T-helper 2 cell treated with Interferon-gamma antibody and Interleukin-4, amounts not matched to agents 100 ng/mL and 5 ng/mL, for 36 hours (primary cell): ENCODE data around the gene XYLB. TPM values are rescaled to one million over a fixed set of nuclear protein-coding genes. Genes with fewer than 3 reads are reported as not detected.
"Not testable (repeated sequence)": the region's sequence is repeated elsewhere in the genome, so short reads cannot be mapped to it uniquely, and the experiment has no call there.

Experiments used
- intact Hi-C: fragments of 100-400 bp; cut with micrococcal nuclease; formaldehyde crosslinking; loops from one replicate; pipeline ENCODE4 v1.15.1; 2023
- total RNA-seq: library from RNA; stranded (reverse); gene quantifications from 2 replicates; pipeline ENCODE4 v1.2.3, GENCODE V29; 2022

The XYLB gene
- total RNA-seq, 1 donor from 2014 or later = 9.3 TPM

GRCh38 chr3:38386992-38387750 lies 40.6 kb downstream of the XYLB start:
- intact Hi-C loops = no loop called here

GRCh38 chr3:38387862-38388261 lies 41.3 kb downstream of the XYLB start:
- intact Hi-C loops = no loop called here

- intact Hi-C loops = no loop called here
Observed at GRCh38 chr3:38392604-38393163, 46.1 kb downstream of the XYLB start.

GRCh38 chr3:38396239-38396638 lies 49.7 kb downstream of the XYLB start:
- intact Hi-C loops = no loop called here

- intact Hi-C loops = no loop called here
Observed at GRCh38 chr3:38396861-38397260, 50.3 kb downstream of the XYLB start.

GRCh38 chr3:38397320-38397719 lies 50.7 kb downstream of the XYLB start:
- intact Hi-C loops = no loop called here

- intact Hi-C loops = no loop called here
Observed at GRCh38 chr3:38401246-38401962, 54.8 kb downstream of the XYLB start.

- intact Hi-C loops = no loop called here
Observed at GRCh38 chr3:38404286-38404685, 57.7 kb downstream of the XYLB start.

- intact Hi-C loops = no loop called here
Observed at GRCh38 chr3:38411591-38411990, 65.0 kb downstream of the XYLB start.

GRCh38 chr3:38420758-38421157 lies 74.2 kb downstream of the XYLB start:
- intact Hi-C loops = loop anchor here (10.0 kb wide), 1 partner anchor 46 kb away; no protein-coding TSS in a partner anchor

GRCh38 chr3:38421679-38422336 lies 75.2 kb downstream of the XYLB start:
- intact Hi-C loops = loop anchor here (10.0 kb wide), 1 partner anchor 47 kb away; no protein-coding TSS in a partner anchor

GRCh38 chr3:38426798-38427426 lies 80.3 kb downstream of the XYLB start:
- intact Hi-C loops = loop anchor here (10.0 kb wide), 1 partner anchor 52 kb away; no protein-coding TSS in a partner anchor

GRCh38 chr3:38432871-38433658 lies 86.5 kb downstream of the XYLB start:
- intact Hi-C loops = not testable (repeated sequence)

- intact Hi-C loops = not testable (repeated sequence)
Observed at GRCh38 chr3:38433661-38434060, 87.1 kb downstream of the XYLB start.

- intact Hi-C loops = not testable (repeated sequence)
Observed at GRCh38 chr3:38438436-38439069, 92.0 kb downstream of the XYLB start.

- intact Hi-C loops = not testable (repeated sequence)
Observed at GRCh38 chr3:38443205-38443604, 96.6 kb downstream of the XYLB start.

- intact Hi-C loops = no loop called here
Observed at GRCh38 chr3:38446085-38446686, 99.6 kb downstream of the XYLB start.

- intact Hi-C loops = no loop called here
Observed at GRCh38 chr3:38446812-38447211, 100.2 kb downstream of the XYLB start.

GRCh38 chr3:38450853-38451252 lies 104.3 kb downstream of the XYLB start:
- intact Hi-C loops = no loop called here
